ENCODE results near the gene GPC3. TPM values are rescaled to one million over a fixed set of nuclear protein-coding genes. Genes with fewer than 3 reads are reported as not detected.

GPC3 gene
- total RNA-seq, 1 donor from 2014 or later, result 4.2 TPM

- no peak for TF ChIP-seq CTCF (IDR thresholded peaks at IDR 0.05; ENCODE audit: partially characterized antibody, unreplicated experiment)
- no peak for DNase-seq
- H3K27ac Mint-ChIP-seq (ENCODE audit: unreplicated experiment), result no peak overlapping the region
Observed at GRCh38 chrX:133961046-133961445, 24.3 kb downstream of the GPC3 start.

GRCh38 chrX:133959972-133960371, 25.4 kb downstream of the GPC3 start:
- H3K27ac Mint-ChIP-seq (ENCODE audit: unreplicated experiment), result no peak overlapping the region
- H3K4me1 Mint-ChIP-seq (ENCODE audit: low read depth, unreplicated experiment), result no peaks in the 10 kb centered on the region
- DNase-seq, result no peak
- H3K27me3 Mint-ChIP-seq (ENCODE audit: unreplicated experiment), result no peaks in the 10 kb centered on the region
- H3K36me3 Mint-ChIP-seq (ENCODE audit: unreplicated experiment), result no peaks in the 10 kb centered on the region
- H3K9me3 Mint-ChIP-seq (ENCODE audit: unreplicated experiment), result peaks cover 1% of the 10 kb centered on the region
- no peak overlapping the region for H3K4me3 Mint-ChIP-seq (ENCODE audit: unreplicated experiment)
- TF ChIP-seq CTCF (IDR thresholded peaks at IDR 0.05; ENCODE audit: partially characterized antibody, unreplicated experiment), result no peak

More at GRCh38 chrX:133961046-133961445, 24.3 kb downstream of the GPC3 start:
- no peaks in the 10 kb centered on the region for H3K27me3 Mint-ChIP-seq (ENCODE audit: unreplicated experiment)
- H3K36me3 Mint-ChIP-seq (ENCODE audit: unreplicated experiment), result no peaks in the 10 kb centered on the region
- H3K9me3 Mint-ChIP-seq (ENCODE audit: unreplicated experiment), result peaks cover 1% of the 10 kb centered on the region
- no peaks in the 10 kb centered on the region for H3K4me1 Mint-ChIP-seq (ENCODE audit: low read depth, unreplicated experiment)
- no peak overlapping the region for H3K4me3 Mint-ChIP-seq (ENCODE audit: unreplicated experiment)

- H3K27me3 Mint-ChIP-seq (ENCODE audit: unreplicated experiment), result no peaks in the 10 kb centered on the region
- peaks cover 1% of the 10 kb centered on the region for H3K9me3 Mint-ChIP-seq (ENCODE audit: unreplicated experiment)
- no peak for DNase-seq
- TF ChIP-seq CTCF (IDR thresholded peaks at IDR 0.05; ENCODE audit: partially characterized antibody, unreplicated experiment), result no peak
- no peaks in the 10 kb centered on the region for H3K36me3 Mint-ChIP-seq (ENCODE audit: unreplicated experiment)
- H3K4me3 Mint-ChIP-seq (ENCODE audit: unreplicated experiment), result no peak overlapping the region
- H3K4me1 Mint-ChIP-seq (ENCODE audit: low read depth, unreplicated experiment), result no peaks in the 10 kb centered on the region
- no peak overlapping the region for H3K27ac Mint-ChIP-seq (ENCODE audit: unreplicated experiment)
Observed at GRCh38 chrX:133958997-133959688, 26.3 kb downstream of the GPC3 start.

GRCh38 chrX:133956570-133957340, 28.6 kb downstream of the GPC3 start:
- DNase-seq, result no peak
- peaks cover 1% of the 10 kb centered on the region for H3K9me3 Mint-ChIP-seq (ENCODE audit: unreplicated experiment)
- H3K27ac Mint-ChIP-seq (ENCODE audit: unreplicated experiment), result no peak overlapping the region
- no peak for TF ChIP-seq CTCF (IDR thresholded peaks at IDR 0.05; ENCODE audit: partially characterized antibody, unreplicated experiment)
- no peak overlapping the region for H3K4me3 Mint-ChIP-seq (ENCODE audit: unreplicated experiment)
- H3K27me3 Mint-ChIP-seq (ENCODE audit: unreplicated experiment), result no peaks in the 10 kb centered on the region
- H3K36me3 Mint-ChIP-seq (ENCODE audit: unreplicated experiment), result no peaks in the 10 kb centered on the region
- no peaks in the 10 kb centered on the region for H3K4me1 Mint-ChIP-seq (ENCODE audit: low read depth, unreplicated experiment)

All from glutamatergic neuron (in vitro differentiated cells).